IPS-NIHi7 (cell line): ENCODE data around the gene PODNL1.
"Not testable (repeated sequence)": the region's sequence is repeated elsewhere in the genome, so short reads cannot be mapped to it uniquely, and the experiment has no call there.

Source experiments
- DNase-seq: peaks from one replicate; pipeline ENCODE4 v3.0.0; 2012; ENCODE audit warnings: mixed read lengths; ENCODE audit errors: extremely low spot score

The PODNL1 gene

DNA sequence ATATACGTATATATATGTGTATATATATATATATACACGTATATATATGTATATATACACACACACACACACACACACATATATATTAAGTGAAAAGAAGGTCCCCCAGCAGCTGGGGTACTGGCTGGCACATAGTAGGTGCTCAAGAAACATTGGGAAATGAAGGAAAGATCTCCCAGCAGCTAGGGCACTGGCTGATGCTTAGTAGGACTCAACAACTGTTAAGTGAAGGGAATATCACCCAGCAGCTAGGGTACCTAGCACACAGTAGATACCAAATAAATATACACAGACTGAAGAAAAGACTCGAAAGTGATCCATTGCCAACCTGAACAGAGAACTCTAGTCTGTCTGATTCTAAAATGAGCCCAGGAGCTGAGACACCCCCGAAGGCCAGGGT, 12.2 kb downstream of the PODNL1 start:
- DNase-seq = no peak

DNA sequence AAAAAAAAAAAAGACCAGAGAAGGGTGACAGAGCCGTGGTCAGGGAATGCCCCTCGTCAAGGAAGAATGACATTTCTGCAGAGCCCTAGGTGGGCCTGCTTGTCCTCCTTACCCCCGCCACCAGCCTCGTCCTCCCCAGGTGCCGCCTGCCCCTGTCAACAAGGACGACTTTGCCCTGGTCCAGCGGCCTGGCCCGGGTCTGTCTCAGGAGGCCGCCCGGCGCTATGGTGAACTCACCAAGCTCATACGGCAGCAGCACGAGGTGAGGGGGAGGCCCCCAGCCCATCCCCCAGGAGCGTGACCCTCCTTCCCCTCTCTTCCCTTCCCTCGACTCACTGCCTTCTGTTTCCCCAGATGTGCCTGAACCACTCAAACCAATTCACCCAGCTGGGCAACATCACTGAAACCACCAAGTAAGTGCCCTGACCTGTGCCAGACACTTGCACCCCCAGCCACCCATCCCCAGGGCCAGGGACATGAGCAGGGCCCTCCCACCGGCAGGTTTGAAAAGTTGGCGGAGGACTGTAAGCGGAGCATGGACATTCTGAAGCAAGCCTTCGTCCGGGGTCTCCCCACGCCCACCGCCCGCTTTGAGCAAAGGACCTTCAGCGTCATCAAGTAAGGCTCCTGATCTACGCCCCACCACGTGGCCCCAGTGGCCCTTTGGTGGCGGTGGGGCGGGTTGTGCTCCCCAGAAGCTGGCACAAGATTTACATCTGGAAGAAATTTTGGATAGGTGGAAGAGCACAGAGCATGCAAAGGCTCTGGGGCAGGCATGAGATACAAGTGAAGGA, 14.8 kb downstream of the PODNL1 start:
- peak; percentile 3 for DNase-seq

DNA sequence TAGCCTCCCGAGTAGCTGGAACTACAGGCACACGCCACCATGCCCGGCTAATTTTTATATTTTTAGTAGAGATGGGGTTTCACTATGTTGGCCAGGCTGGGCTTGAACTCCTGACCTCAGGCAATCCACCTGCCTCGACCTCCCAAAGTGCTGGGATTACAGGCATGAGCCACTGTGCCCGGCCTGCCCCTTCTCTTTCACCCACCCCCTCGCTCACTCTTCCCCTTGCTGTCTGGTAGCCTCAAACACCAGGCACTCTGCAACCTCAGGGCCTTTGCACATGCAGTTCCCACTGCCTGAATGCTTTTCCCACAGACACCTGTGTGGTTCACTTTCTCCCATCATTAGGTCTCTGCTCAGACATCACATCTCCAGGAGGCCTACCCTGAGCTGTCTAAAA, 16.1 kb downstream of the PODNL1 start:
- not testable (repeated sequence) for DNase-seq

DNA sequence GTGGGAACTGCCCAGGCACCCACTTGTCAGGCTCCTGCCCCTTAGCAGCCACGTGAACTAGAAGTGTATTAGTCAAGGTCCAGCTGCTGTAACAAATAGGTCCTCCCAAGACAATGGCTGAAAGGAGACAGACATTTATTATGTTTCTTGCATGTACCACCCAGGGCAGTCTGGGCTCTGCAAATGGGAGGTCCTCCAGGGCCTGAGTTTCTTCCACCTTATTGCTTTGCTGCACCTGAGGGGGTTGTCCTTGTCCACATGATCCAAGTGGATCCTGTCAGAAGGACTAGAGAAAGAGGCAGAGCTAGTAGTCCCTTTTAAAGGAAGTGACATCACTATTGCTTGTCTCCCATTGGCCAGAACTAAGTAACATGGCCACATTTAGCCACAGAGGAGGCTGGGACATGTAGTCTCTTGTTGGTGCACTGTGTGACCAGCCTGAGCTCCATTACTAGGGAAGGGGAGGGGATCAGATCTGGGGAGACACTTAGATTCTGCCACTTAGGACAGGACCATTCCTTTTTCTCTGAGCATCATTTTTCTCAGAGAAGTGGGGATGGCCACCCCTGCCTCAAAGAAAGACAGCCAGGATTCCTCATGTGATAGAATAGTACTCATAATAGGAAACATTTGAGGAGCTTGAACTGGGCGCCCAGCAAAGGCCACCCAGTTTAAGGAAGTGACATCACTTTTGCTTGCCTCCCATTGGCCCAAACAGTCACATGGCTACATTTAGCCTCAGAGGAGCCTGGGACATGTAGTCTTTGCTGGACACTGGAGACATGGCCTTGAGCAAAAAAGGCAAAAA, 17.1 kb downstream of the PODNL1 start:
- peak; percentile 61 for DNase-seq

DNA sequence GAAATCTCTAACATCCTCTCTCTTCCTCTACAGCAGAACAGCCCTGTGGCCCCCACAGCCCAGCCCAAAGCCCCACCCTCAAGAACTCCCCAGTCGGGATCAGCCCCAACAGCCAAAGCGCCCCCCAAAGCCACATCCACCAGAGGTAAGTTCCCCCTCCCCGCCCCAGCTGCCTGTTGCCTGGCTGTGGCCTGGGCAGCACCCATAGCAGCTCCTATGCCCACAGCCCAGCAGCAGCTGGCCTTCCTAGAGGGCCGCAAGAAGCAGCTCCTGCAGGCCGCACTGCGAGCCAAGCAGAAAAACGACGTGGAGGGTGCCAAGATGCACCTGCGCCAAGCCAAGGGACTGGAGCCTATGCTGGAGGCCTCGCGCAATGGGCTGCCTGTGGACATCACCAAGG, 17.7 kb downstream of the PODNL1 start:
- no peak for DNase-seq

DNA sequence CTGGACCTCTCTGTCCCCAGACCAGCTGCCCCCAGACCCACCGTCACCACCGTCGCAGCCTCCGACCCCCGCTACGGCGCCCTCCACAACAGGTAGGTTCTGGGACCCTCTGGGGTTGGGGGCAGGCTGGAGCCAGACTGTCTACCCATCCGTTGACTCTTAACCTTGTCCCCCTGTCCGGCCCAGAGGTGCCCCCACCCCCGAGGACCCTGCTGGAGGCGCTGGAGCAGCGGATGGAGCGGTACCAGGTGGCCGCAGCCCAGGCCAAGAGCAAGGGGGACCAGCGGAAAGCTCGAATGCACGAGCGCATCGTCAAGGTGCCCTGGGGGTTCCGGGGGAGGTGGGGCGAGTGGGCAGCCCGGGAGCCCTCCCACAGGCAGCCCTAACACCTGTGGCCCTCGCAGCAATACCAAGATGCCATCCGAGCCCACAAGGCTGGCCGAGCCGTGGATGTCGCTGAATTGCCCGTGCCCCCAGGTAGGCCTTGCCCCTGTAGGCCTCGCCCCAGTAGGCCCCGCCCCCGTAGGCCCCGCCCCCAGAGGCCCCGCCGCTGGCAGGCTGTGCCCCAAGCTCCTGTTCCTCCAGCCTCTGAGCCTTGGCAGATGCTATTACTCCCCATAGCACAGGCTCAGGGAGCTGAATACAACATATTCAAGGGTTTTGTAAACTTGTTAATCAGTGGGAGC, 19.3 kb downstream of the PODNL1 start:
- peak; percentile 70 for DNase-seq

DNA sequence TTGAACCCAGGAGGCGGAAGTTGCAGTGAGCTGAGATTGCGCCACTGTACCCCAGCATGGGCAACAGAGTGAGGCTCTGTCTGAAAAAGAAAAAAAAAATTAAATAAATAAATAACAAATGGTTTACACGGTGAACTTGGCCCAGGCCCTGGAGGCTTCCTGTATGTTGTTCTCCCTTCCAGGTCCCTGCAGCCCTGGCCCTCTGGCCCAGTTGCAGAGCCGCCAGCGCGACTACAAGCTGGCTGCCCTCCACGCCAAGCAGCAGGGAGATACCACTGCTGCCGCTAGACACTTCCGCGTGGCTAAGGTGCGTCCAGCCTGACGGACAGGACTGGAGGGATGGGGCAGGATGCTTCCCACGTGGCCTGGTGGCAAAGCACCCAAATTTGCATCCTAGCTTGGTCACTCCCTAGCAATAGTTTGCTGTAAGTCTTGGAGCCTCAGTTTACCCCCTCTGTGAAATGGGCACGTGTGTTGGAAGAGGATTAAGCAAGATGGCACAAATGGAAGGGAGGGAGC, 20.3 kb downstream of the PODNL1 start:
- no peak for DNase-seq

DNA sequence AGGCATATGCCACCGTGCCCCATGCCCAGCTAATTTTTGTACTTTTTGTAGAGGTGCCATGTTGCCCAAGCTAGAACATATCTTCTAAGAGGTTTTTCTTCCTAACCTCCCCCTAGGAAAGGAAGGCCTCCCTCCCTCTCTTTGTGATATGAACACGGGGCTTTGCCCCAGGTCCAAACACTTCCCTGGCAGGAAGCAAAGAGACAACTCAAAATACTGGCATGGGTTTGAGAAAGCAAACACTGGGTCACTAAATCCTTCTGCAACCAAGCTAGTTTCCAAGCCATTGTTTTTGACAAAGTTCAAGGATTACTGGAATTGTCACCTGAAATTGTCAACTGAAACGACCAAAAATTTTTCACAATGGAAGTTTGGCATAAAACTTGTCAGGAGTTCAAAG, 23.4 kb downstream of the PODNL1 start:
- no peak for DNase-seq

DNA sequence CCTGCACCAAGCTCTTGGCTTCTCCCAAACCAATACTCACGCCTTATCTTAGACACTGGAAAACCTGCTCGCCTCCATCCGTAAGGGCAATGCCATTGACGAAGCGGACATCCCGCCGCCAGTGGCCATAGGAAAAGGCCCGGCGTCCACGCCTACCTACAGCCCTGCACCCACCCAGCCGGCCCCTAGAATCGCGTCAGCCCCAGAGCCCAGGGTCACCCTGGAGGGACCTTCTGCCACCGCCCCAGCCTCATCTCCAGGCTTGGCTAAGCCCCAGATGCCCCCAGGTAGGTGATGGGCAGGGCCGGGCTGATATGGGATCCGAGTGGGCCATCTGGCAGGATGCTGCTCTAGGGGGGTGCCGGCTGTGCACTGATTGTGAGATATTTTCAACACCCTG, 24.9 kb downstream of the PODNL1 start:
- DNase-seq = no peak

DNA sequence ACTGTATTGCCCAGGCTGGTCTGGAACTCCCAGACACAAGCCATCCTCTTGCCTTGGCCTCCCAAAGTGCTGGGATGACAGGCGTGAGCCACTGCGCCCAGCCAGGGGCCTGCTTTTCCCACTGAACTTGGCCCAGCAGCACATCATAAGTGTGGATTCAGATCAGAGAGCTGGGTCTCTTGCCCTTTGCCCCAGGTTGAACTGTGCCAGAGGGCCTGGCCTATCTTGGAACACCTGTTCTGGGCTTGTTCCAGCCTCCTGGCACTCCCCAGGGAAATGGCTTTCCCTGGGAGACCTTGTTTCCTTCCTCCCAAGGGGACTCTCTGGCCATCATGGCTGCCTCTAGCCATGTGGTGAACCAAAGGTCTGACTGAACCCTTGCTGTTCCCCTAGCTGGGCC, 28.8 kb downstream of the PODNL1 start:
- DNase-seq = no peak

DNA sequence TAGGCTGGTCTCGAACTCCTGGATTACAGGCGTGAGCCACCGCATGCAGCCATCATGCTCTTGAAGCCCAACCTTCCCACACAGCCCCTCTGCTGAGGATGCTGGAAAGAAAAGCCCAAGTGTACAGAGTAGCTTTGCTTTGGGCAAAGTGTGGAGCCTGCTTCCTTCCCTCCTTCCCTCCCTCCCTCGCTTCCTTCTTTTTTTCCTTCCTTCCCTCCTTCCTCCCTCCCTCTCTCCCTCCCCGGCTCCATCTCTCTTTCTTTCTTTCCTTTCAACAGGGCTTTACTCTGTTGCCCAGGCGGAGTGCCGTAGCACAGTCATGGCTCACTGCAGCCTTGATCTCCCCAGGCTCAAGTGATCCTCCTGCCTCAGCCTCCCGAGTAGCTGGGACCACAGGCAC, 29.5 kb downstream of the PODNL1 start:
- DNase-seq = no peak

DNA sequence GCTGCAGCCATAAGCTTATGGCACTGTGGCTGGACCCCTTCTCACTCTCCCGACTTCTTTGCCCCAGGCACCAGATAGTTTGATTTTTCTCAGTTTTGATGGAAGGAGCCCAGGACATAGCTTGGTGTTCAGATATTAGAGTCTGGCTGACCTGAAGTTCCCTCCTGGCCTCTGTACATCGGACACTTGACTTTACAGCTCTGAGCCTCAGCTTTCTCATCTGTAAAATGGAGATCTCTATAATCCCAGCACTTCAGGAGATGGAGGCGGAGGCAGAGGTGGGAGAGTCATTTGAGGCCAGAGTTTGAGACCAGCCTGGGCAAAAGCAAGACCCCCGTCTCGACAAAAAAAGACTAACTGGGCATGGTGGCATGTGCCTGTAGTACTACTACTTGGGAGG, 31.3 kb downstream of the PODNL1 start:
- DNase-seq = no peak

DNA sequence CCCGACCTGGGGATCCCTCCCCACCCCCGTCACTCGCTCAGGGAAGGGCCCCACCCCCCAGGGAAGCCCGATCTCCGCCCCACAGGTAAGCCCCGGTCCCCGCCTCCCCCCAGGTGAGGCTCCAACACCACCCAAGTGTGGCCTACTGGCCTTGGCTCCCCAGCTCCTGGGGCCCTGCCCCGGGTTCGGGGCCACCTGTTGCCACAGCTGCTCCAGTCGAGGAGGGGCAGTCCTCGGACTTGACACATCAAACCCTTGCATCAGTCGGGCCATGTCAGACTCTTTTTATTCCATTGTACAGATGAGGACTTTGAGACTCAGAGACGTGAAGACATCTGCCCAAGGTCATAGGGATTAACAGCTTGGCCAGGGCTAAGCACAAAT, 31.7 kb downstream of the PODNL1 start:
- no peak for DNase-seq

DNA sequence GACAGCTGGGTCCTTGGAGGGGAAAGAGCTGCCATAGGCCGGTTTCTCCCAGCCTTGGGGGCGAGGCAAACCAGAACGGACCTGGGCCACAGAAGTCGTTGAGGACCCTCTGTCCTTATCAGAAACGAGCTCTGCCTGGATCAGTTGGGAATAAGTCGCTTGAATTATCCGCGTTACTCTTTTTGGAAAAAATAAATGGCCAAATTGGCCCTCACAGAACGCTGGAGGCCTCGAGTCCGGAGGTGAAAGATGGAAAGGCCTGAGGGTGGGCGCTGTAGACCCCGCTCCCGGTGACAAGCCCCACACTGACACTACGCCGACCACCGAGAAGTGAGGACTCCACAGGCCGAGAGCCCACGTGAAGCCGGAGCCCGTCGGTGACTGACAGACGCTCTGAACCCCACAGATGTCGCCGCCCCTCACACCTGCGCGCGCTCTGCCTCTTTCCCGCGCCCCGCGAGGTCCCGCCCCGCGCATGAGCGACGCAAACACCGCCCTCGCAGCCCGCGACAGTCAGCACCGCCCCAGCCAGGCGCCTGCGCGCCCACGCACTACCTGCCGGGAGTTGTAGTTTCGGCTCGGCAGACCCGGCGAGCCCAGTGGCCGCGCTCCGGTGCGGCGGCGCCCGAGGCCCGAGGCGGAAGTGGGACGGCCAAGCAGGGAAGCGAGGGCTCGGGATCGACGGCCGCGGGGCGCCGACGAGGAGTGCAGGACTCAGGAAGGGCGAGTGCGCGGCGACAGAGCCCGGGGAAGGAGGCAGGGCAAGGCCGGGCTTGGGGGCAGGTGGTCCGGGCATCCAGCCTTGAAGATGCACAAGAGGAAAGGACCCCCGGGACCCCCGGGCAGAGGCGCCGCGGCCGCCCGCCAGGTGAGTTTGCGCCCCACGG, 32.3 kb downstream of the PODNL1 start, which contains the start of the genes BRME1 and CC2D1A:
Gene BRME1 (minus strand): TSS at position 484 of the 887 bp plus-strand sequence. CDS start 1,225 bp downstream, outside the sequence.
Gene CC2D1A (plus strand): TSS at position 568 of the 887 bp plus-strand sequence. CDS start 241 bp downstream, at position 809.
- peak; percentile 99 for DNase-seq

DNA sequence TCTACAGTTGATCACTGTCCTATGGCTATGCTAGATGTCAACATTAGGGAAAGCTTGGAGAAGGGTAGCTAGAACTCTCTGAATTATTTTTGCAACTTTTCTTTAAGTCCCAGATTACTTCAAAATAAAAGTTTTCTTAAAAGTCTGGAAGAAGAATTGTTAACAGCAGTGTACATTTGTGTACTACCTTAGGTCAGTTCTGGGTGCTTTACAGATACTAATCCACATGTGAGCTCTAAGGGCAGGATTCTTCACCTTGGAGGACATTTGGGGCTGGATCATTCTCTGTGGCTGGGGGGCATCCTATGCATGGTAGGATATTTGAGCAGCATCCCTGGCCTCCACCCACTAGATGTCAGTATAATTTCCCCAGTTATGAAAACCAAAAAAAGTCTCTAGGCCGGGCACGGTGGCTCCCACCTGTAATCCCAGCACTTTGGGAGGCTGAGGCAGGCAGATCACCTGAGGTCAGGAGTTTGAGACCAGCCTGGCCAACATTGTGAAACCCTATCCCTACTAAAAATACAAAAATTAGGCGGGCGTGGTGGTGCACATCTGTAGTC, 35.1 kb downstream of the PODNL1 start:
- no peak for DNase-seq

DNA sequence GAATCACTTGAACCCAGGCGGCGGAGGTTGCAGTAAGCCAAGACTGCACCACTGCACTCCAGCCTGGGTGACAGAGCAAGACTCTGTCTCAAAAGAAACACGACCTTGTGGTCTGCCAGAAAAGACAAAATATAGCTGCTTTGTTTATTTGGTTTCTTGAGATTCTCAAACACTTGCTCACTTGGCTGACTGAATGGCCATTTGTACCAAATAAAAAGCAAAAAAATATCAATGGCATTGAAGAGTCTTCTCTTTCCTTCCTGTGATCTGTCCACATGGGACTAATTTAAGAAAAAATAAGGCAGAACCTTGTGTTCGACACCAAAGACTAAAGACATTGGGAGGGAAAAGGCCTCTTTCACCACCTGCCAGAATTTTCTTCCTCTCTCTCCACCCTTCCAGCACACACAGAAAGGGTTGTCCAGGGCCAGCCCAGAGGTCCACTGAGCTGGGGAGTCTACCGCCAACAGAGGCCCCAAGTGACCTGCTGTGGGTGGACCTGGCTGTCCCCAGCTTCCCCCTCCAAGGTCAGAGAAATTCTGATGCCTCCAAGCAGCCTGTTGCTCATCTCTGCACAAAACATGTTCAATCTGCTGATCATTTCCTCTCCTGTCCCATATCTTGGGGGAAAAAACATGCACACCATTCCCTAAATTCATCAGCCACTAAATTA, 38.2 kb downstream of the PODNL1 start:
- no peak for DNase-seq

DNA sequence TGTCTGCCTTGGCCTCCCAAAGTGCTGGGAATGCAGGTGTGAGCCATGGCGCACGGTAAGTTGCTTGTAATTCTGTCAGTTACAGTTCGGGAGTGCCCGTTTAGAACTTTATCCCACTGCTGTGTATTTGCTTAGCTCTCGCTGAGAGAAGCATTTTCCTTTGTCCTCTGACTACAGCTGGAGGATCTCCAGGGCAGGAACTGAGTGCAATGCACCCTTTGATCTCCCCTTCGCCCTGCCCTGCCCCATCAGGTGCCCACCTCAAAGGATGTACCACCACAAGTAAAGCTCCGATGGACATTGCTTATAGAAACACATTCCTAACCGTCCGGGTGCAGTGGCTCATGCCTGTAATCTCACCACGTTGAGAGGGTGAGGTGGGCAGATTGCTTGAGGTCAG, 38.8 kb downstream of the PODNL1 start:
- no peak for DNase-seq

DNA sequence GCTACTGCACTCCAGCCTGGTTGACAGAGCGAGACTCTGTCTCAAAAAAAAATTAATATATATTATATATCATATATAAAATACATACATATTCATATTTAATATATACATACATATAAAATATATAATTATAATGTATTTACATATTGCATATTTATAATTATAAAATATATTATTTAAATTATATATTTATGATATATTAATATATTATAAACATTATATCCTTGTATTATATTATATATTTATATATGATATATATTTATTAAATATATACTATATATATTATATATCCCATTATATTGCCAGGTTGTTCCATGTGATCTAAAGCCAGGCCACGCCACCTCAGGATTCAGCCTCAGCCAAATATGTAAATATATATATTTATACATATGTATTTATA, 42.0 kb downstream of the PODNL1 start:
- no peak for DNase-seq

DNA sequence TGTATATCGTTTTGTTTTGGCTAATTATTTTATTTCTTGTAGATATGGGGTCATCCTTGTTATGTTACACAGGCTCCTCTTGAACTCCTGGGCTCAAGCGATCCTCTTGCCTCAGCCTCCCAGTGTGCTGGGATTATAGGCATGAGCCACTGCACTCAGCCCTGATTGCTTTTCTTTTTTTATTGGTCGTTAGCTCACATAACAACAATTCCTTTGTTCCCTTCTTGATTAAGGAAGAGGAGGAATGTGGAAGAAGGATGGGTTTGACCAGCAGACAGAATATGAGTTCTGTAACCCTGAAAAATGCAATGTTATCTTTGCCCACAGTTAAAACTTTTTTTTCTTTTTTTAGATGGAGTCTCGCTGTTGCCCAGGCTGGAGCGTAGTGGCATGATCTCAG, 43.7 kb downstream of the PODNL1 start:
- no peak for DNase-seq

DNA sequence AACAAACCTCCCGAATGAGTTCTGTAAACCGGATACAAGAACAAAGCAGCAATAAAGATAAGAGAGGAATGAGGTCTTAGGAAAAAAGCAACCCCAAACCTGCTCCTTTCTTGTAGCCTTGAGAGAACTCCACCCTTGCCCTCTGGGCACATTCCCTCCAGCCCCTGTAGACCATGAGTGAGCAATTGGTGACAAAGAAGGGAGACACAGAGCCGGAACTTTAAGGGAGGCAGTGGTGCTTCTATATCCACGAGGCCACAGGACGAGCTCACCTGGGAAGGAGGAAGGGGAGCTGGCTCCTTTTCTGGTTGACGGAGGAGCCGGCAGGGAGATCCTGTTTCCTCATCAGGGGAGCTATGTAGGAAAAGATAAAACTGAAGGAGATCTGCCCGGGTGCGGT, 45.3 kb downstream of the PODNL1 start:
- DNase-seq = no peak
